ENCODE data around the gene CDHR3. TPM values are rescaled to one million over a fixed set of nuclear protein-coding genes. Genes with fewer than 3 reads are reported as not detected.

CDHR3 gene
- total RNA-seq, 4 donors from 2014 or later: 4.3 to 29.5 (median 27.0) TPM

GRCh38 chr7:106009503-106010226 is 46.6 kb downstream of the CDHR3 start:
- Histone ChIP-seq H3K4me3 (peak overlapping the region in 1 of 2 donors; percentile 28), H3K9me3 (peaks cover 0 to 6% (median 0%) of the 10 kb centered on the region in 3 donors), H3K4me1 (peaks cover 3 to 38% (median 20%) of the 10 kb centered on the region in 3 donors), H3K27me3 (no peaks in the 10 kb centered on the region), H3K36me3 (no peaks in the 10 kb centered on the region), H3K27ac (peak overlapping the region; percentile 10 to 85 (median 76))
- ATAC-seq: peak; percentile 90
- TF ChIP-seq EP300 (IDR thresholded peaks at IDR 0.05) (no peak), CTCF (IDR thresholded peaks at IDR 0.05) (peak; percentile 94 to 97 (median 96)), POLR2AphosphoS5 (IDR thresholded peaks at IDR 0.05) (peak; percentile 59)
- WGBS, 2 donors (ENCODE audit: low coverage in 1 of 2): 6% methylated on average over 11 of the region's 29 CpGs; no CpG with 5 or more reads in 1 of the 2 donors

- no peak for ATAC-seq
- no peaks in the 10 kb centered on the region for H3K27me3 ChIP-seq
- WGBS, 2 donors (ENCODE audit: low coverage in 1 of 2): 77 to 80% methylated on average over 1 to 2 of the region's 3 CpGs
- TF ChIP-seq POLR2A (IDR thresholded peaks at IDR 0.05) (no peak), EP300 (IDR thresholded peaks at IDR 0.05) (no peak), POLR2AphosphoS5 (IDR thresholded peaks at IDR 0.05) (no peak), CTCF (IDR thresholded peaks at IDR 0.05) (no peak)
- H3K36me3 ChIP-seq: no peaks in the 10 kb centered on the region
- H3K27ac ChIP-seq: peak overlapping the region in 3 of 4 donors; percentile 71 to 85 (median 80)
- H3K9me3 ChIP-seq: peaks cover 0 to 6% (median 0%) of the 10 kb centered on the region in 3 donors
- no peak overlapping the region for H3K4me3 ChIP-seq
- H3K4me1 ChIP-seq: peaks cover 3 to 40% (median 20%) of the 10 kb centered on the region in 3 donors
Observed at GRCh38 chr7:106010331-106010730, 47.3 kb downstream of the CDHR3 start.

DNA sequence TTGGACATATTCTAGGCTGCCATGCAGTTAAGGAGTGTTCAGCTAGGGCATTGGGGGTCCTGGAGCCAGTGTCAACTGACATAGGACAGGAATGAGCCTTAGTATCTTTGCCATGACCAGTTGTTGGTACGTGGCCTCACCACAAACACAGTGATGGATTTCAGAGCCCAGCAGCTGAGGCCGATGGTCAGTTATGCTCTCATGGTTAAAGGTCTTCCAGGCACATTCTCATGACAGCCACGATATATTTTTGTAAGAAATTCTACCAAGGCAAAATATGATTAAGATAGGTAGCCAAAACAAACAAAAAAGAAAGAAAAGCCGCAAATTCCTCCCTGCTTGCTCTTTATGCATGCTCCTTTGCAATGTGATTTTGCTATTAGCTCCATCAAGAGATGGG is 47.8 kb downstream of the CDHR3 start:
- Histone ChIP-seq H3K4me1 (peaks cover 8 to 45% (median 20%) of the 10 kb centered on the region in 3 donors), H3K36me3 (no peaks in the 10 kb centered on the region), H3K27me3 (no peaks in the 10 kb centered on the region), H3K27ac (peak overlapping the region in 3 of 4 donors; percentile 71 to 85 (median 80)), H3K9me3 (peaks cover 0 to 6% (median 0%) of the 10 kb centered on the region in 3 donors), H3K4me3 (no peak overlapping the region)
- no peak for ATAC-seq
- no peak for TF ChIP-seq EP300 (IDR thresholded peaks at IDR 0.05)
- no peak for TF ChIP-seq POLR2A (IDR thresholded peaks at IDR 0.05)
- no peak for TF ChIP-seq POLR2AphosphoS5 (IDR thresholded peaks at IDR 0.05)
- WGBS, 2 donors (ENCODE audit: low coverage in 1 of 2): 100% methylated on average over 3 to 4 of the region's 4 CpGs

- WGBS, 2 donors (ENCODE audit: low coverage in 1 of 2): 86 to 87% methylated on average over 5 of the region's 5 CpGs
- Histone ChIP-seq H3K27me3 (no peaks in the 10 kb centered on the region), H3K9me3 (no peaks in the 10 kb centered on the region), H3K36me3 (no peaks in the 10 kb centered on the region), H3K4me1 (peaks cover 8 to 54% (median 20%) of the 10 kb centered on the region in 3 donors), H3K4me3 (no peak overlapping the region), H3K27ac (peak overlapping the region in 3 of 4 donors; percentile 74 to 85 (median 76))
- TF ChIP-seq CTCF (IDR thresholded peaks at IDR 0.05) (no peak), POLR2AphosphoS5 (IDR thresholded peaks at IDR 0.05) (no peak), EP300 (IDR thresholded peaks at IDR 0.05) (no peak), POLR2A (IDR thresholded peaks at IDR 0.05) (no peak)
- ATAC-seq: no peak
Observed at GRCh38 chr7:106012184-106012583, 49.1 kb downstream of the CDHR3 start.

- no peaks in the 10 kb centered on the region for H3K36me3 ChIP-seq
- peak; percentile 55 for ATAC-seq
- TF ChIP-seq EP300 (IDR thresholded peaks at IDR 0.05) (no peak), POLR2AphosphoS5 (IDR thresholded peaks at IDR 0.05) (peak; percentile 84), POLR2A (IDR thresholded peaks at IDR 0.05) (no peak), CTCF (IDR thresholded peaks at IDR 0.05) (no peak)
- no peak overlapping the region for H3K4me3 ChIP-seq
- WGBS, 2 donors (ENCODE audit: low coverage in 1 of 2): 74% methylated on average over 2 of the region's 8 CpGs; no CpG with 5 or more reads in 1 of the 2 donors
- peaks cover 8 to 54% (median 20%) of the 10 kb centered on the region in 3 donors for H3K4me1 ChIP-seq
- no peaks in the 10 kb centered on the region for H3K27me3 ChIP-seq
- H3K27ac ChIP-seq: peak overlapping the region; percentile 64 to 85 (median 75)
- no peaks in the 10 kb centered on the region for H3K9me3 ChIP-seq
Observed at GRCh38 chr7:106012935-106013439, 49.9 kb downstream of the CDHR3 start.

Data from gastroesophageal sphincter (tissue), 4 donors.